ENCODE data around the gene MYCBPAP.
A peak's percentile ranks its signal among the peaks of the same experiment; 100 is the strongest.
"Not testable (repeated sequence)": the region's sequence is repeated elsewhere in the genome, so short reads cannot be mapped to it uniquely, and the experiment has no call there.

Gene MYCBPAP

DNA sequence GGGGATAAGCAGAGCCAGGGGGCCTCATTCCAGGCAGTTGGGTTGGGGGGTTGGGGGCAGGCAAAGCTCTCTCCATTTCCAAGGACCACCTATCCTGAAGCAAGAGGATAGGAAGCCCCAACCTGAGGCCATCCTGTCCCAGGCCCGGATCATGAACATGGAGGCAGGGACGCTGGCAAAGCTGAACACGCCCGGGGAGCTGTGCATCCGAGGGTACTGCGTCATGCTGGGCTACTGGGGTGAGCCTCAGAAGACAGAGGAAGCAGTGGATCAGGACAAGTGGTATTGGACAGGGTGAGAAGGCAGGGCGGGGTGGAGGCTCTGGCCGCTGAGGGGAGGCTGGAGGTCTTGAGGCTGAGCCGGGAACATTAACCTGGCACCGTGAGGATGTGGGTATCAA, 36.0 kb upstream of the MYCBPAP start:
- DNase-seq = no peak

DNA sequence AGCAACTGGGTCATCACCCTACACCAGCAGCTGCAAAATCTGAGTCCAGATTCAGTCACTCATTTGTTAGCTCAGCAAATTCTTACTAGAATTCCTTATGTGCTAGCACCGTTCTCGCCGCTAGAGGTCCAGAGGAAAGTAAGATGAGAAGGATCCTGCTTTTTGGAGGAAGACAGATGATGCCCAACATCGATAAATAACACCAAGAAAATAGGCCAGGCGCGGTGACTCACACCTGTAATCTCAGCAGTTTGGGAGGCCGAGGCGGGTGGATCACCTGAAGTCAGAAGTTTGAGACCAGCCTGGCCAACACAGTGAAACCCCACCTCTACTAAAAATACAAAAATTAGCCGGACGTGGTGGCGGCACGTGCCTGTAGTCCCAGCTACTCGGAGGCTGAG, 35.5 kb upstream of the MYCBPAP start:
- DNase-seq = not testable (repeated sequence)

DNA sequence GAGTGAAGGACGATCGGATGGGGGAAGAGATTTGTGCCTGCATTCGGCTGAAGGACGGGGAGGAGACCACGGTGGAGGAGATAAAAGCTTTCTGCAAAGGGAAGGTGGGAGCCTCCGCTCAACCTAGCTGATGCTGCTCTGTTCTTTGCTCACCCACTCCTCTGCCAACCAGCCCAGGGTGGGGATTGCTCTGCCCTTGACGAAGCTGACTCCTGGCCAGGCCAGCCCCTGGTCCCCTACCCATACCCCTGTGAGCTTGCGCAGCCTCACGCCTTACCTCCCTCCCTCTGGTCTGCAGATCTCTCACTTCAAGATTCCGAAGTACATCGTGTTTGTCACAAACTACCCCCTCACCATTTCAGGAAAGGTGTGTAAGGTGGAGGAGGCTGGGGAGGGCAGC, 34.3 kb upstream of the MYCBPAP start:
- no peak for DNase-seq

DNA sequence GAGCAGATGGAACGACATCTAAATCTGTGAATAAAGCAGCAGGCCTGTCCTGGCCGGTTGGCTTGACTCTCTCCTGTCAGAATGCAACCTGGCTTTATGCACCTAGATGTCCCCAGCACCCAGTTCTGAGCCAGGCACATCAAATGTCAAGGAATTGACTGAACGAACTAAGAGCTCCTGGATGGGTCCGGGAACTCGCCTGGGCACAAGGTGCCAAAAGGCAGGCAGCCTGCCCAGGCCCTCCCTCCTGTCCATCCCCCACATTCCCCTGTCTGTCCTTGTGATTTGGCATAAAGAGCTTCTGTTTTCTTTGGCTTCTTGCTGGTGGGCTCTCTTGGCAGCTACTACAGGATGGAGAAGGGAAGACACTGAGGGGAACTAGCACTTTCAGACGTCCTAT, 33.7 kb upstream of the MYCBPAP start:
- no peak for DNase-seq

DNA sequence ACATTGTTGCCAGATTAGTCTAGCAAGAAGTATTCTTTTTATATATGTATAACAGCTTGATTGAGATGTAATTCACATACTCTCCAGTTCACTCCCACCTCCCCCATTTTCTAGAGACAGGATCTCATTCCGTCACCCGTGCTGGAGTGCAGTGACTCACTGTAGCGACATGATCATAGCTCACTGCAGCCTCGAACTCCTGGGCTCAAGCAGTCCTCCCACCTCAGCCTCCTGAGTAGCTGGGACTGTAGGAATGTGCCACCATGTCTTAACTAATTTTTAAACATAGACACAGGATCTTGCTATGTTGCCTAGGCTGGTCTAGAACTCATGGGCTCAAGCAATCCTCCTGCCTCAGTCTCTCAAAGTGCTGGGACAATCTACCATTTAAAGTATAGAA, 32.9 kb upstream of the MYCBPAP start:
- DNase-seq = no peak

DNA sequence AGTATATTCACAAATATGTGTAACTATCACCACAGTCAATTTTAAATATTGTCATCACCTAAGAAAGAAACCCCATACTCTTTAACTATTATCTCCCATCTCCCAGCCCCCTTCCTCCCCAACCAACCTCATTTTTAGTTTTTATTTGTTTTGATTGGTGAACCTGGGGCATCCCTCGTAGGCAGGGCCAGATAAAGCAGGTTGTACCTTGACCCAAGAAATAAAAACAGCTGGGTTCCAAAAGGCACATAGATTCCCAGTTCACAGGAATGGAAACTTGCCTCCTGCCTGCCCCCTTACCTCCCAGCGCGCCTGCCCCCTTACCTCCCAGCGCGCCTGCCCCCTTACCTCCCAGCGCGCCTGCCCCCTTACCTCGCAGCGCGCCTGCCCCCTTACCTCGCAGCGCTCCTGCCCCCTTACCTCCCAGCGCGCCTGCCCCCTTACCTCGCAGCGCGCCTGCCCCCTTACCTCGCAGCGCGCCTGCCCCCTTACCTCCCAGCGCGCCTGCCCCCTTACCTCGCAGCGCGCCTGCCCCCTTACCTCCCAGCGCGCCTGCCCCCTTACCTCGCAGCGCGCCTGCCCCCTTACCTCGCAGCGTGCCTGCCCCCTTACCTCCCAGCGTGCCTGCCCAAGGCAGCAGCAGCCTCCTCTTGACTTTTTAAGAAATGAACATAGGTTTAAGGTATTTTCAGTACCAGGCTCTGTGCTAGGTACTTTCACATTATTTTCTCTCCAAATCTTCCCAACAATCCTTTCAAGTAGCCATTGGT, 32.3 kb upstream of the MYCBPAP start:
- not testable (repeated sequence) for DNase-seq

DNA sequence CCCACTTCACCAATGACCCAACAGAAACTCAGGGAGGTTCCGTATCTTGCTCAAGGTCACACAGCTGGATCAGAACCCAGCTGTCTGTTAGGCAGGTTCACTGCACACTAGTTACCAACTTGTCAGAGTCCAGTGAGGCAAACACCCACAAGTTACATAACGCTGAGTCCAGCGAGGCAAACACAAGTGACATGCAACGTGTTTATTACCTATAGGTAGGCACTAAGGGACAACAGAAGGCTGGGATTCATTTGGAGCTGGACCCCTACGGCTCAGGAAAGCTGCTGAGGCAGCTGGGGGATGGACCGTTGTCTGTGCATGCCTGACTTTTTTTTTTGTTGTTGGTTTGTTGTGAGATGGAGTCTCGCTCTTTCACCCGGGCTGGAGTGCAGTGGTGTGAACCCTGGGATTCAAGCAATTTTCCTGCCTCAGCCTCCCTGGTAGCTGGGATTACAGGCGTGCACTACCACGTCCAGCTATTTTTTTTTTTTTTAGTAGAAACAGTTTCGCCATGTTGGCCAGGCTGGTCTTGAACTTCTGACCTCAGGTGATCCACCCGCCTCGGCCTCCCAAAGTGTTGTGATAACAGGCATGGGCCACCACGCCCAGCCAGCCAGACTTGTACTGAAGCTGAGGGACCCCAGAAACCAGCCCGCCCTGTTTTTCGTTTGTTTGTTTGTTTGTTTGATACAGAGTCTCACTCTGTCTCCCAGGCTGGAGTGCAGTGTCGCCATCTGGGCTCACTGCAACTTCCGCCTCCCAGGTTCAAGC, 31.5 kb upstream of the MYCBPAP start:
- DNase-seq = no peak

DNA sequence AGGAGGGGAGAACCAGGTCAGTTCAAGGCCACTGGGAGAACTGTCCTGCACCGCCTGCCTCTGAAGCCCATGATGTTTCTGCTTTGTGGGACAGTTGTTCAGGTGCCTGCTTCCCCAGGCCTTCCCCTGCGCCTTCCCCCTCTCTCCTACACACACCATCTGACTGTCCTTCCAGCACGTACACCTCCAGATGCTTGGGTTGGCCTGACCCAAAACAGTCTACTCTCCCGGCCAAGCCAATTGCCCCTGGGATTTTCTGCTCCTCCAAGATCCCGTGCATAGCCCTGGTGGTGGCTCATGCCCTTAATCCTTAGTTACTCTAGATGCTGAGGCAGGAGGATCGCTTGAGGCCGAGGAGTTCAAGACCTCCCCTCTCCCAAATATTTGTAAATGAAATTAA, 30.3 kb upstream of the MYCBPAP start:
- no peak for DNase-seq

DNA sequence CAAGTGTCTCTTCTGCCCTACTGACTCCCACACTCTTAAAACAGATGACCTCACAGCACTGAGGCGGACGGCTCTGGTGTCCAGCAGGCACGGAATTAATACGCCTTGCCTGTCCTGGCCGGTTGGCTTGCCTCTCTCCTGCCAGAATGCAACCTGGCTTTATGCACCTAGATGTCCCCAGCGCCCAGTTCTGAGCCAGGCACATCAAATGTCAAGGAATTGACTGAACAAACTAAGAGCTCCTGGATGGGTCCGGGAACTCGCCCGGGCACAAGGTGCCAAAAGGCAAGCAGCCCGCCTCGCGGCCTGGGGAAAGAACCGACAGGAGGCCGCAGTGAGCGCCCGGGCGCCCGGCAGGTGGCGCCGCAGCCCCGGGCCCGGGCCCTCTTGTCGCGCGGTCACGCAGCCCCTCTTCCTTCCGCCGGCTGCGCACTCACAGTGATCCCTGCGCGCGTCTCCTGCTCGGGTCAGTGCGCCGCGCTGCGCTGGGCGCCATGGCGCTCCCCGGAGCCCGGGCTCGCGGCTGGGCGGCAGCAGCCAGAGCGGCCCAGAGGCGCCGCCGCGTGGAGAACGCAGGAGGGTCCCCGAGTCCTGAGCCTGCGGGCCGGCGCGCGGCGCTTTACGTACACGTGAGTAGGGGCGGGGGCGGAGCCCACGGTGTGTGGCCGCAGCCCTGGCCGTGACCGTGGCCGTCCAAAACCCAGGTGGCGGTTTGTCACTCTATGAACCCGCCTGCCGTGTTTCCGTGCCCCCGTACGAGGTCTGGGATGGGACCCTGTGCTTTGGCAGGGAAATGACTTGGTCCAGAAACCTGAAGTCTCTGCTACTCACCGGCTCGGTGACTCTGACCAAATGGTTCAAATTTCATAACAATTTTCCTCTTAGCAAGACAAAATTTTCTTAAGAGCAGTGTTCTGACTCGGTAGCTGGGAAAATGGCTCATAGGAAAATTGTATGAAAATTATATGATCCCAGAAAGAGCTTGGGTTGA, 29.6 kb upstream of the MYCBPAP start, which contains the start of gene RSAD1:
RSAD1 (plus strand) TSS at position 470 of the 991 bp plus-strand sequence; CDS start at position 495, 25 bp downstream.
- peak; percentile 78 for DNase-seq

DNA sequence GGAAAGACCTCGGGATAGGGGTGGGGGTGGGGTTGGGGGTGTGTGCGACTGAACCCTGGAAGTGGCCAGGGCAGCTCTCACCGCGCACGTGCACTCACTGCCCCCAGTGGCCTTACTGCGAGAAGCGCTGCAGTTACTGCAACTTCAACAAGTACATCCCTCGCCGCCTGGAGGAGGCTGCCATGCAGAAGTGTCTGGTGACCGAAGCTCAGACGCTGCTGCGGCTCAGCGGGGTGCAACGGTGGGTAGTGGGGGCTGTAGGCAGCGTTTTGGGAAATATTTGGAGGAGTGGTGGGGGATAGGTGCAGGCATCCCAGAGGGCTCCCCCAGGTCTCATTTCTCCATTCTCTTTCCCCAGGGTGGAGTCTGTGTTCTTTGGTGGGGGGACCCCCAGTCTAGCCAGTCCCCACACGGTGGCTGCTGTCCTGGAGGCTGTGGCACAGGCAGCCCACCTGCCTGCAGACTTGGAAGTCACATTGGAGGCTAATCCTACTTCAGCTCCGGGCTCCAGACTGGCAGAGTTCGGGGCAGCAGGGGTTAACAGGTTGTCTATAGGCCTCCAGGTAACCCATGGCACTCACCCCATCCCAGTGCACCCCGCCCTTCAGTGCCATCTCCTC, 28.6 kb upstream of the MYCBPAP start:
- DNase-seq = peak; percentile 29

DNA sequence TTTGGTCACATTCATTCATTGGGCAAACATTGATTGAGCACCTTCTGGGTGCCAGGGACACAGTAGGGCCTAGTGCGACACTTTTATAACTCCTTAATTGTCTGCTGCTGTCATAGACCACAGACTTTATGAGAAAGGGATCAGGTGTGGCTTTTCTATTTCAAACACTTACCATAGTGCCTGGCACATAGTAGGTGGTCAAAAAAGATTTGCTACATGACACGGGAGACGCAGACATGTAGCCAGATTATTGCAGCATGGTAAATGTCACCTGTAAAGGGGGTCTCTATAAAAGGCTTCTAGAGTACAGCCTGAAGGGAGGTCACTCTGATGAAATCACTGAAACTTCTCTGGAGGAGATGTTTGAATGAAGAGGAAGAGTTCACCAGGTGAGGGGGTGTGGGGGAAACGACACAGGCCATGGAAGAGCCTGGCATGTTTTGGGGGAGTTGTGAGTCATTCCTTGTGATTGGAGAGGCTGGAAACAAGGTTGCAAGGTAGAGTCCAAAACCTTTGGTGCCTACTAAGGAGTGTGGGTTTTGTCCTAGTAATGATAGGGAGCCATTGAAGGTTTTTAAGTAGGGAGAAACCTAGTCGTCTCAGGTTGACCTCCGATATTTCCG, 28.0 kb upstream of the MYCBPAP start:
- no peak for DNase-seq

DNA sequence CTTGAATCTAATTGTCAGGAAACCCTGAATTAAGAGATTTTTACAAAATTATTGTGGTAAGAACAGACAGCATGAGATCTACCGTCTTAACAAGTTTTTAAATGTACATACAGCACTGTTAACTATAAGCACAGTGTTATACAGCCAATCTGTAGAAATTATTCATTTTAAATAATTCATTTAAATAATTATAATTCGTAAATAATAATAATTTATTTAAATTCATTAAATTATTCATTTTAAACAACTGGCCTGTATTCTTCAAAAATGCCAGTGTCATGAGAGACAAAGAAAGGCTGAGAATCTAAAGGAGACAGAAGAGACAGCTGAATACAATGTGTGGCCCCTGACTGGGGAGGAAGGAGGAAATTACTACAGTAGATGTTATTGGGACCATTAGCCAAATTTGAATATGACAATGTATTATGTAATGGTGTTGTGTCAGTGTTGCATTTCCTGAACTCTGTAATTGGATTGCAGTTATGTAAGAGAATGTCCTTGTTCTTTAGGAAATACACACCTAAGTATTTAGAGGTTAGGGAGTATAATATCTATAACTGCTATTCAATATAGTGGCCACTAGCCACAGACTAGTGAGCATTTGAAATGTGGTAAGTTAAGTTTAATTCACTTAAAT, 27.3 kb upstream of the MYCBPAP start:
- DNase-seq = no peak

DNA sequence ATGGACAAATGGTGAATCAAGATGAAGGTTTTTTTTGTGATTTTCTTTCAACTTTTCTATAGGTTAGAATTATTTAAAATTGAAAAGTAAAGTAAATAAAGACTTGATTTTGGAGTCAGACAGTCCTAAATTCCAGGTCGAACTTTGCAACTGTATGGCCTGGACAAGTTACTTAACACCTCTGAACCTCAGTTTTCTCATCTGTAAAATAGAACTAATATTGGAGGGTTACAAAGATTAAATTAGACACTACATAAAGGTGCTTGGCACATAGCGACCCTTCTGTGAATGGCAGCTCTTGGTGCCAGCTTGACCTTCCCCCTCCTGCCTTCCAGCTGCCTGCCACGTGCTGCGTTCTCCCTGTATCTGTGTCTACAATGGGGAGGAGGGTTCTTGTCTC, 26.6 kb upstream of the MYCBPAP start:
- no peak for DNase-seq

DNA sequence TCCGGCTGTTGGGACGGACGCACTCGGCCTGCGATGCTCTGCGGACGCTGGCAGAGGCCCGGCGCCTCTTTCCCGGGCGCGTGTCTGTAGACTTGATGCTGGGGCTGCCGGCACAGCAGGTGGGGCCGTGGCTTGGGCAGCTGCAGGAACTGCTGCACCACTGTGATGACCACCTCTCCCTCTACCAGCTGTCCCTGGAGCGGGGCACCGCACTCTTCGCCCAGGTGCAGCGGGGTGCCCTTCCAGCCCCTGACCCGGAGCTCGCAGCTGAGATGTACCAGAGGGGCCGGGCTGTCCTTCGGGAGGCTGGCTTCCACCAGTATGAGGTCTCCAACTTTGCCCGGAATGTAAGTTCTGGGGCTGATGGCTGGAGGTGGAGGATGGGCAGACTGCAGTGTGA, 26.1 kb upstream of the MYCBPAP start:
- DNase-seq = no peak

DNA sequence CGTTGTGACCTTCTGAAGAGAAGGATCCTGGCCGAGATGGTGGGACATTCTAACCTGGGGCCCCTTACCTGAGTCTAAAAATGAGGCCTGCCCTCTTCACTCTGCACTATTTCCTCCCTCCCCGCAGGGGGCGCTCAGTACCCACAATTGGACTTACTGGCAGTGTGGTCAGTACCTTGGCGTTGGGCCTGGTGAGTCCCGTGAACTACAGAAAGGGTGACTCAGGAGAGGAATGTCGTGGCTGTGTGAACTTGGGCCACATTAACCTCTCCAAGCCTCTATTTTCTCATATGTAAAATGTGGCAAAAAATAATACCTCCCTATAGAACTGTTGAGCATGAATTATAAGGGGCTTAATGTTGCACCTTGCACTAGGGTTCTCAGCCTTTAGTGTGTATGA, 25.7 kb upstream of the MYCBPAP start:
- DNase-seq = peak; percentile 61

DNA sequence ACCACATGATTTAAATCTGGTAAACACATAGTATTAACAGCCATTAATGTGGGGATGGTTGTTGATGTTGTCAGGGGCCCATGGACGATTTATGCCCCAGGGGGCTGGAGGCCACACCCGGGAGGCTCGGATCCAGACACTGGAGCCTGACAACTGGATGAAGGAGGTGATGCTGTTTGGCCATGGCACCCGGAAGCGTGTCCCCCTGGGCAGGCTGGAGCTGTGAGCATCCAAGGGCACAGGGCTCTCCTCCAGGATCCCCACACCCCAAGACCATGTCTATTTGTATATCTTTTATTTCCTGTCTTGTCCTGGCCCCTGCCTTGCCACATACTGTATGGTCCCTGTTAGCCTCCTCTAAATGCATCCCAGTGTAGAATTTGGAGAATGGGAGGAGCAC, 25.0 kb upstream of the MYCBPAP start:
- no peak for DNase-seq

DNA sequence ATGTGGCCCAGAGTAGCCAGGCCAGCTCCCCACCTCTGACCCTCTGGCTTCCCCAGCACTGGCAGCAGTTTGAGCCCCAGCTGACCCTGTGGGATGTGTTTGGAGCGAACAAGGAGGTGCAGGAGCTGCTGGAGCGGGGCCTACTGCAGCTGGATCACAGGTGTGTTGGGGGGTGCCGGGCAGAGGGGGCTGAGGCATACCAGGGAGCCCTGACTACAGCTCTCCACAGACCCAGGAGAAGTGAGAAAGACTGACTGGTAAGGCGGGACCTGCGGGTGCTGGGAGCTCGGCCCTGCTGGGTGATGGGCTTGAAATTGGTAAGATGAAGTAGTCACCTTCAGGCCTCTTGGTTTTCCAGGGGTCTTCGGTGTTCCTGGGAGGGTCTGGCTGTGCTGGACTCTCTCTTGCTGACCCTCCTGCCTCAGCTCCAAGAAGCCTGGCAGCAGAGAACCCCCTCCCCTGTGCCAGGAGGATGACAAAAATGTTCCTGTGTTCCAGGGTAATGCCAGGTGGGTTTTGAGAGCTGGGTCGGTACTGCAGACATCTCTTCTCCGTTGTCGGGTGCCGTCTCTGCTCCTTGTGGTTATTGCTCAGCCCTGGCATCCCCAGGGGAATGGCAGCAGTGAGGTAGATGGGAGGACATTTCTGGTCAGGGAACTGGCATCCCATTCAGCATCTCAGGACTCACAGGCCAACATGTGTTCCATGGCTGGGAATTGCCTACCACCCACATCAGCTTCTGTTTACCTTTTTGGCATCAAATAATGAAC, 23.7 kb upstream of the MYCBPAP start:
- DNase-seq = no peak

DNA sequence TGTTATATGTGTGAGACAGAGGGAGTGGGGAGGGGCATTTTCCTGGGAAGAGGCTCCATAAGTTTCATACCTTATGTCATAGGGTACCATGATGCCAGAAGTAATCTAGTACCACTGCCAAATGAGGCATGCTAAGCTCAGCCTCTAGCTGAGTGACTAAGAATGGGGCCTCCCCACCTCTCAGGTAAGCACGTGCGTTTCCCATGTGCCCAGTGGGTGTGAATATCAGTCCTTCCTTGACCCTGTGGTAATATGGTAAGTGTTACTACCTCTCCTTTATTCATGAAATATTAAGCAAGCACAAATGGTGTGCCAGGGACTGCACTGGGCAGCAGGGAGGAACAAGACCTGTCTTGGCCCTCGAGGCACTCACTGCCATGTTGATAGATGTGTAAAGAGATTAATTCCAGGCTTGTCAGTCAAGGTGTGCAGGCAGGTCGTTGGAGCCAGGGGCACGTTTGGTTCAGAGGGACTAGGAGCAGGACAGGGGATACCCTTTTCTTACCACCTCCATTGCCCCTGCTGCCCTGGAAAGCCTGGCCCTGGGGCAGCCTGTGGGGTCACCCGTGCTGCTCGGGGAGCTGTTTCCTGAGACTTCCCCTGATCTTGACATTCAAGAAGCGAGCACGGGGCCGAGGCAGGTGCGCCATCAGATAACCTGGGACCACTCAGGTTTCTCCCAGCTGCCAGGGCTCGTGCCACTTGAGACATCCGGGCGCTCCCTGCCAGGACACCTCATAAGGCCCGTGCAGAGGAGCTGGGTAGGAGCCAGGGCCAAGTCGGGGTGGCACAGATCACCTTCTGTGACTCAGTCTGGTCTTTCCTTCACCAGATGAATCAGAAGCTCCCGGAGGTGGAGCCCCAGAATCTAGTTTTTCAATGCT, 20.8 kb upstream of the MYCBPAP start:
- no peak for DNase-seq

DNA sequence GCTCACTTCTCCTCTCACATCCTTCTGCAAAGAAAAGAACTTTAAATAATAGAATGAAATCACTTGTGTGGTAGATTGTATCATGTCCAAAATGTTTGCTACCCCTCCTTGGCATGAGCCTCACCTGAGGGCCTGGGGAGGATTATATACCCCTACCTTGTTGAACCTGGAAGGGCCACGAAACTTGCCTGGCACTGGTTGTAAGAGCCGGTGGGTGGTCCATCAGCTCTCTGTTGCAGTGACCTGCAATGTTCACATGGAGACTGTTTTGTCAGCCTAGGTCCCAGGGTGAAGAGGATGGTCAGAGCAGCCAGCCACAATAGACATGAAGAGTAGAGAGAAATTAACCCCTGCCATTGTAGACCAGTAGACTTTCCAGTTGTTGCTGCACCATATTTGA, 19.4 kb upstream of the MYCBPAP start:
- DNase-seq = no peak

DNA sequence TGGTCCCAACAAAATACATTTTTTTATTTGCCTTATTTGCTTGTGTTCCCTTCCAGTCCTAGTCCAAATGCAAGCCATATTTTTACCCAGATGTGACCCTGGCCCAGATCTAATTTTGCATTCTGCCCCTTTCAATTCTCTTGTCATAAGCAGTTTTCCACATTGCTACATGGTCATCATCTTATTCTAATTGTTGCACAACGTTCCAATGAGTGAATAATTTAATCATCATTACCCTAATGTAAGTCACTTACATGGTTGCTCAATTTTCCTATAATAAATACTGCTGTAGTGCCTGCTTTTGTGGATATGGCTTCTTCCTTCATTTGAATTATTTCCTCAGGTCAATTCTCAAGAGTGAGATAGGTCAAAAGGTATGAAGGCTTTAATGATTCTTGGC, 16.7 kb upstream of the MYCBPAP start:
- DNase-seq = no peak

All from NCI-H748 treated with DMSO at 0.1 percent for 48 hours (cell line).